K562 (cell line): ENCODE measurements around the gene USP15. TPM values are rescaled to one million over a fixed set of nuclear protein-coding genes. Genes with fewer than 3 reads are reported as not detected.
A peak's percentile ranks its signal among the peaks of the same experiment; 100 is the strongest.

Experiments
- ARHGAP35 ChIP-seq: fragments of 450-650 bp; IDR thresholded peaks from 2 replicates; pipeline ENCODE4 v1.6.1; 2018; ENCODE audit not compliant: partially characterized antibody
- CHCHD3 ChIP-seq: fragments of 250-450 bp; sonication (Bioruptor Pico); IDR thresholded peaks from 2 replicates; pipeline ENCODE4 v2.1.2; 2022; ENCODE audit warnings: mild to moderate bottlenecking
- GMEB1 ChIP-seq: fragments of 250-450 bp; sonication (Bioruptor Pico); IDR thresholded peaks from 2 replicates; pipeline ENCODE4 v1.4.0; 2020; ENCODE audit warnings: mild to moderate bottlenecking
- GTF3C2 ChIP-seq: IDR thresholded peaks from 3 replicates; pipeline ENCODE4 v1.6.1; 2011; ENCODE audit warnings: borderline replicate concordance, mild to moderate bottlenecking, moderate library complexity; ENCODE audit not compliant: insufficient read length; ENCODE audit errors: extremely low read depth
- MEIS2 ChIP-seq: fragments of 450-650 bp; IDR thresholded peaks from 2 replicates; pipeline ENCODE4 v1.6.1; 2014; ENCODE audit warnings: mild to moderate bottlenecking; ENCODE audit not compliant: partially characterized antibody
- PCBP2 ChIP-seq: fragments of 200-400 bp; formaldehyde crosslinking; IDR thresholded peaks from 2 replicates; pipeline ENCODE4 v1.6.1; 2018; ENCODE audit warnings: low read length, low read depth, mild to moderate bottlenecking, moderate library complexity; ENCODE audit not compliant: poor library complexity, severe bottlenecking
- PREB ChIP-seq: sonication (generic); formaldehyde crosslinking; IDR thresholded peaks from 2 replicates; pipeline ENCODE4 v1.8.1; 2023; ENCODE audit warnings: mild to moderate bottlenecking, missing genetic modification reagents
- ZBTB40 ChIP-seq, 2 experiments: fragments of 450-650 bp in 1 of 2; sonication (generic) in 1 of 2; formaldehyde crosslinking in 1 of 2; IDR thresholded peaks; 2 replicates each; pipeline versions ENCODE4 v1.7.1 to v1.9.0; 2016 to 2022; ENCODE audit warnings: inconsistent platforms in 1 of 2, mild to moderate bottlenecking in 1 of 2, missing genetic modification reagents in 1 of 2
- ZNF197 ChIP-seq: fragments of 200-800 bp; sonication (Bioruptor generic); IDR thresholded peaks from 2 replicates; pipeline ENCODE4 v1.6.1; 2016; ENCODE audit warnings: low read depth, missing genetic modification characterization, missing compliant biosample characterization
- ZNF316 ChIP-seq: fragments of 450-650 bp; IDR thresholded peaks from 2 replicates; pipeline ENCODE4 v1.6.1; 2016
- ZNF76 ChIP-seq: fragments of 250-450 bp; sonication (Bioruptor Pico); IDR thresholded peaks from 2 replicates; pipeline ENCODE4 v1.4.0; 2020; ENCODE audit warnings: mild to moderate bottlenecking, moderate library complexity, borderline replicate concordance
- polyA plus RNA-seq, 8 experiments: library from polyadenylated mRNA; depleted of rRNA in 4 of 8; stranded (reverse) in 5 of 8; unstranded in 3 of 8; fragments of >200 nt; fragmentation: Nextera tagmentation in 2 of 8; fragmentation: Illumina TruSeq in 1 of 8; extraction: Ambion mirVana in 2 of 8; extraction: Trizol in 1 of 8; gene quantifications; 2 replicates each; pipeline versions ENCODE4 v1.2.1 to v1.2.3, GENCODE V29; 2011 to 2014; ENCODE audit warnings: inconsistent platforms in 1 of 8, missing spikeins in 1 of 8
- total RNA-seq, 7 experiments: library from RNA; depleted of rRNA in 6 of 7; stranded (reverse); fragments of >200 nt in 6 of 7; fragmentation: Illumina TruSeq in 2 of 7; extraction: Trizol in 2 of 7; gene quantifications; 2 replicates each; pipeline versions ENCODE4 v1.2.1 to v1.2.3, GENCODE V29; 2011 to 2021; ENCODE audit warnings: low replicate concordance in 1 of 7

USP15 gene
- total and polyA plus RNA-seq, 9 of the 15 experiments (the other 6 are each of a cell fraction or from before 2014, with no cell fraction given), result 140 to 272 (median 182) TPM

- TF ChIP-seq ZBTB40 (IDR thresholded peaks at IDR 0.05), result 0 out of 2 replicates have a peak, but pooled peaks have one; percentile 16
- no peak for TF ChIP-seq ZBTB40 (CRISPR knock-in tag; IDR thresholded peaks at IDR 0.05)
- TF ChIP-seq PREB (CRISPR knock-in tag), result no peak
- TF ChIP-seq GMEB1 (CRISPR knock-in tag), result no peak
- no peak for TF ChIP-seq PCBP2
- no peak for TF ChIP-seq ZNF76
- TF ChIP-seq ARHGAP35, result no peak
- TF ChIP-seq MEIS2, result peak; percentile 72
- TF ChIP-seq ZNF316, result peak; percentile 33; the same call in 1 of the 2 replicates
- no peak for TF ChIP-seq CHCHD3 (CRISPR knock-in tag)
- no peak for TF ChIP-seq ZNF197 (CRISPR knock-in tag)
- no peak for TF ChIP-seq GTF3C2
These were observed 2.0 kb upstream of the USP15 start (continued) for GRCh38 chr12:62258231-62258630.
